ENCODE results near the gene PTPRG.

- TF ChIP-seq CTCF (conservative IDR thresholded peaks at IDR 0.05; ENCODE audit: low read length) (no peak), EZH2phosphoT487 (IDR thresholded peaks at IDR 0.05; ENCODE audit: borderline replicate concordance) (no peak)
Observed at GRCh38 chr3:61627768-61628185, 66.4 kb downstream of the PTPRG start.

Data from Loucy (cell line).